Neural cell (in vitro differentiated cells): ENCODE data around the gene HOXD3. TPM values are rescaled to one million over a fixed set of nuclear protein-coding genes. Genes with fewer than 3 reads are reported as not detected.
A peak's percentile ranks its signal among the peaks of the same experiment; 100 is the strongest.

Experiments used
- H2AFZ ChIP-seq: fragments of 200-600, 300-800 bp; sonication (generic), shearing (Covaris generic); 2 replicates; pipeline ENCODE4 v1.6.0; 2014; ENCODE audit warnings: low read depth, mild to moderate bottlenecking, antibody characterized with exemption, low read length, moderate library complexity
- H3F3A ChIP-seq: fragments of 200-600 bp; shearing (Covaris generic); 2 replicates; pipeline ENCODE4 v1.6.1; 2016; ENCODE audit warnings: mild to moderate bottlenecking, moderate library complexity, mixed read lengths, antibody characterized with exemption, low read length; ENCODE audit not compliant: insufficient read depth, poor library complexity, severe bottlenecking
- H3K27ac ChIP-seq: fragments of 200-600, 300-800 bp; sonication (generic), shearing (Covaris generic); 2 replicates; pipeline ENCODE4 v1.5.1; 2014; ENCODE audit warnings: mild to moderate bottlenecking, low read length, moderate library complexity
- H3K27me3 ChIP-seq: fragments of 300-800, 200-600 bp; sonication (generic), shearing (Covaris generic); 2 replicates; pipeline ENCODE4 v1.6.0; 2014; ENCODE audit warnings: mild to moderate bottlenecking, low read depth, low read length, moderate library complexity; ENCODE audit not compliant: insufficient read depth
- H3K36me3 ChIP-seq: fragments of 300-800, 200-600 bp; sonication (generic), shearing (Covaris generic); 2 replicates; pipeline ENCODE4 v1.5.1; 2014; ENCODE audit warnings: mild to moderate bottlenecking, antibody characterized with exemption, low read length, moderate library complexity; ENCODE audit not compliant: insufficient read depth
- H3K4me2 ChIP-seq: fragments of 300-800, 200-600 bp; sonication (generic), shearing (Covaris generic); 2 replicates; pipeline ENCODE4 v1.6.0; 2014; ENCODE audit warnings: mild to moderate bottlenecking, low read length
- H3K4me3 ChIP-seq: fragments of 300-800, 200-600 bp; sonication (generic), shearing (Covaris generic); 2 replicates; pipeline ENCODE4 v1.5.1; 2014; ENCODE audit warnings: mild to moderate bottlenecking, low read length, moderate library complexity
- H3K79me2 ChIP-seq: fragments of 200-600 bp; shearing (Covaris generic); replicated peaks from 2 replicates; pipeline ENCODE4 v1.6.0; 2014; ENCODE audit warnings: mild to moderate bottlenecking, low read length, moderate library complexity; ENCODE audit not compliant: insufficient read depth
- H3K9ac ChIP-seq: fragments of 300-800, 200-600 bp; sonication (generic), shearing (Covaris generic); 2 replicates; pipeline ENCODE4 v1.6.1; 2016; ENCODE audit warnings: mild to moderate bottlenecking, low read length, mixed read lengths
- H3K9me2 ChIP-seq: fragments of 200-600 bp; shearing (Covaris generic); 2 replicates; pipeline ENCODE4 v1.6.1; 2016; ENCODE audit warnings: mild to moderate bottlenecking, low read length, mixed read lengths; ENCODE audit not compliant: insufficient read depth
- H3K9me3 ChIP-seq: fragments of 200-600, 300-800 bp; sonication (generic), shearing (Covaris generic); 2 replicates; pipeline ENCODE4 v1.6.1; 2016; ENCODE audit warnings: mild to moderate bottlenecking, mixed run types, low read length, moderate library complexity, mixed read lengths
- H4K20me1 ChIP-seq: fragments of 200-600 bp; shearing (Covaris generic); 2 replicates; pipeline ENCODE4 v1.6.1; 2016; ENCODE audit warnings: mild to moderate bottlenecking, mixed run types; ENCODE audit not compliant: insufficient read depth
- CTCF ChIP-seq: fragments of 450-650 bp; IDR thresholded peaks from 2 replicates; pipeline ENCODE4 v1.5.1; 2014; ENCODE audit warnings: antibody characterized with exemption, mild to moderate bottlenecking, moderate library complexity; ENCODE audit not compliant: poor library complexity, severe bottlenecking
- EP300 ChIP-seq: fragments of 450-650 bp; conservative IDR thresholded peaks from 2 replicates; pipeline ENCODE4 v1.6.1; 2014; ENCODE audit warnings: antibody characterized with exemption, mild to moderate bottlenecking, moderate library complexity; ENCODE audit not compliant: poor library complexity, severe bottlenecking
- EZH2 ChIP-seq: fragments of 200-600, 300-800 bp; shearing (Covaris generic), sonication (generic); IDR thresholded peaks from 2 replicates; pipeline ENCODE4 v1.6.1; 2014; ENCODE audit warnings: antibody characterized with exemption, low read length, borderline replicate concordance, mild to moderate bottlenecking; ENCODE audit not compliant: insufficient read depth, poor library complexity, severe bottlenecking
- MXI1 ChIP-seq: fragments of 450-650 bp; conservative IDR thresholded peaks from 2 replicates; pipeline ENCODE4 v1.6.1; 2014; ENCODE audit warnings: antibody characterized with exemption, mild to moderate bottlenecking; ENCODE audit not compliant: poor library complexity, severe bottlenecking
- POLR2AphosphoS5 ChIP-seq: IDR thresholded peaks from 2 replicates; pipeline ENCODE4 v1.6.1; 2012
- RAD21 ChIP-seq: fragments of 450-650 bp; conservative IDR thresholded peaks from 2 replicates; pipeline ENCODE4 v1.6.1; 2014; ENCODE audit warnings: antibody characterized with exemption, mild to moderate bottlenecking, moderate library complexity
- REST ChIP-seq: IDR thresholded peaks from 2 replicates; pipeline ENCODE4 v1.6.1; 2012; ENCODE audit warnings: borderline replicate concordance
- SMC3 ChIP-seq: fragments of 450-650 bp; conservative IDR thresholded peaks from 2 replicates; pipeline ENCODE4 v1.6.1; 2014; ENCODE audit warnings: antibody characterized with exemption, mild to moderate bottlenecking, moderate library complexity; ENCODE audit not compliant: poor library complexity
- TAF1 ChIP-seq: IDR thresholded peaks from 2 replicates; pipeline ENCODE4 v1.6.1; 2012; ENCODE audit warnings: low read depth
- polyA plus RNA-seq: library from polyadenylated mRNA; depleted of rRNA; stranded (reverse); fragments of >200 nt; gene quantifications from 2 replicates; pipeline ENCODE4 v1.2.3, GENCODE V29; 2014

The HOXD3 gene
- polyA plus RNA-seq, 1 donor from 2014 or later: not detected

GRCh38 chr2:176110415-176111308 is 46.4 kb upstream of the HOXD3 start:
- no peak overlapping the region for H3K9ac ChIP-seq
- H3F3A ChIP-seq: no peaks in the 10 kb centered on the region
- no peak overlapping the region for H3K4me2 ChIP-seq
- TF ChIP-seq REST: no peak
- no peak for TF ChIP-seq MXI1
- no peak for TF ChIP-seq TAF1
- no peak for TF ChIP-seq EZH2
- no peak for TF ChIP-seq POLR2AphosphoS5
- no peak for TF ChIP-seq SMC3
- TF ChIP-seq EP300: no peak
- no peak for TF ChIP-seq CTCF
- no peak for TF ChIP-seq RAD21
- H2AFZ ChIP-seq: no peak overlapping the region
- no peak overlapping the region for H3K27ac ChIP-seq
- no peaks in the 10 kb centered on the region for H4K20me1 ChIP-seq
- no peak overlapping the region for H3K4me3 ChIP-seq
- no peaks in the 10 kb centered on the region for H3K79me2 ChIP-seq
- no peaks in the 10 kb centered on the region for H3K9me2 ChIP-seq
- no peaks in the 10 kb centered on the region for H3K36me3 ChIP-seq
- peaks cover 10% of the 10 kb centered on the region for H3K9me3 ChIP-seq
- peaks cover 96% of the 10 kb centered on the region for H3K27me3 ChIP-seq

GRCh38 chr2:176111309-176111663 is 45.8 kb upstream of the HOXD3 start:
- Histone ChIP-seq H3K27ac (no peak overlapping the region), H3K4me3 (no peak overlapping the region), H3K27me3 (peaks cover 96% of the 10 kb centered on the region), H3K9me2 (no peaks in the 10 kb centered on the region), H3F3A (no peaks in the 10 kb centered on the region), H3K4me2 (no peak overlapping the region), H3K9me3 (peaks cover 15% of the 10 kb centered on the region), H4K20me1 (no peaks in the 10 kb centered on the region), H3K36me3 (no peaks in the 10 kb centered on the region), H3K9ac (no peak overlapping the region), H3K79me2 (no peaks in the 10 kb centered on the region), H2AFZ (no peak overlapping the region)
- TF ChIP-seq EP300 (no peak), REST (no peak), EZH2 (no peak), TAF1 (no peak), MXI1 (no peak), CTCF (peak; percentile 52), RAD21 (peak; percentile 22), POLR2AphosphoS5 (peak; percentile 49), SMC3 (peak; percentile 42)
